Measurements from ENCODE around the gene EED.

Gene EED

DNA sequence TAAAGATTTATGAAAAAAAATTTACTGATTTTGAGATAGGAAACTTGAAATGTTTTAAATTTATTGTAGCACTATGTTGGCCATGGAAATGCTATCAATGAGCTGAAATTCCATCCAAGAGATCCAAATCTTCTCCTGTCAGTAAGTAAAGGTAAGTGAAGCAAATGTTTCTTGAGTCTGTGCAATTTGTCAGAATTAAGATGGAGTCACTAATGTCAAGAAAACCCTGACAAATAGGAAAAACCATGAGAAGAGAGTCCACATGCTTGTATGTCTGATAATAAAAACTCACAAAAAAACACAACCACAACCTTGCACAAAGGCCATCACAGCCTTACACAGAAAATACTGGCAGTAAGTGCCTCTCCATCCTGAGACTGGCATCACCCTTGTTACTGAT is 12.9 kb downstream of the EED start:
- in situ Hi-C loops (cut with MboI; ENCODE audit: low pct_unique_long_range_greater_than_20kb, low sequenced_read_pairs, unreplicated experiment): no loop called here
- TF ChIP-seq, protein P1, sequence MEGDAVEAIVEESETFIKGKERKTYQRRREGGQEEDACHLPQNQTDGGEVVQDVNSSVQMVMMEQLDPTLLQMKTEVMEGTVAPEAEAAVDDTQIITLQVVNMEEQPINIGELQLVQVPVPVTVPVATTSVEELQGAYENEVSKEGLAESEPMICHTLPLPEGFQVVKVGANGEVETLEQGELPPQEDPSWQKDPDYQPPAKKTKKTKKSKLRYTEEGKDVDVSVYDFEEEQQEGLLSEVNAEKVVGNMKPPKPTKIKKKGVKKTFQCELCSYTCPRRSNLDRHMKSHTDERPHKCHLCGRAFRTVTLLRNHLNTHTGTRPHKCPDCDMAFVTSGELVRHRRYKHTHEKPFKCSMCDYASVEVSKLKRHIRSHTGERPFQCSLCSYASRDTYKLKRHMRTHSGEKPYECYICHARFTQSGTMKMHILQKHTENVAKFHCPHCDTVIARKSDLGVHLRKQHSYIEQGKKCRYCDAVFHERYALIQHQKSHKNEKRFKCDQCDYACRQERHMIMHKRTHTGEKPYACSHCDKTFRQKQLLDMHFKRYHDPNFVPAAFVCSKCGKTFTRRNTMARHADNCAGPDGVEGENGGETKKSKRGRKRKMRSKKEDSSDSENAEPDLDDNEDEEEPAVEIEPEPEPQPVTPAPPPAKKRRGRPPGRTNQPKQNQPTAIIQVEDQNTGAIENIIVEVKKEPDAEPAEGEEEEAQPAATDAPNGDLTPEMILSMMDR (IDR thresholded peaks at IDR 0.05; ENCODE audit: extremely low read depth, insufficient read depth, missing control alignments): no peak
- no peak for DNase-seq (ENCODE audit: low spot score)

DNA sequence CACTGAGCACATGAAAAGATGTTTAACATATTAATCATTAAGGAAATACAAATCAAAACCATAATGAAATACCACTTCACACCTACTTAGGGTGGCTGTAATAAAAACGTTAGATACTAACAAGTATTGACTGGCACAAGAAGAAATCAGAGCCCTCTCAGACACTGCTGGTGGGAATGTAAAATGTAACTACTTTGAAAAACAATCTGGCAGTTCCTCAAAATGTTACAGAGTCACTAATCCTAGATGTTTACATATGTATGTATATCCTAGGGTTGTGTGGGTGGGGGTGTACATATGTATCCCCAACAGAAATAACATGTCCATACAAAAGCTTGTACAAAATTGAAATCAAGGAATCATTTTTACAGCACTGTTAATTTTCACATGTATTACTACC is 15.2 kb downstream of the EED start:
- DNase-seq (ENCODE audit: low spot score): no peak
- TF ChIP-seq, protein P1 (IDR thresholded peaks at IDR 0.05; ENCODE audit: extremely low read depth, insufficient read depth, missing control alignments): no peak
- in situ Hi-C loops (cut with MboI; ENCODE audit: low pct_unique_long_range_greater_than_20kb, low sequenced_read_pairs, unreplicated experiment): no loop called here

DNA sequence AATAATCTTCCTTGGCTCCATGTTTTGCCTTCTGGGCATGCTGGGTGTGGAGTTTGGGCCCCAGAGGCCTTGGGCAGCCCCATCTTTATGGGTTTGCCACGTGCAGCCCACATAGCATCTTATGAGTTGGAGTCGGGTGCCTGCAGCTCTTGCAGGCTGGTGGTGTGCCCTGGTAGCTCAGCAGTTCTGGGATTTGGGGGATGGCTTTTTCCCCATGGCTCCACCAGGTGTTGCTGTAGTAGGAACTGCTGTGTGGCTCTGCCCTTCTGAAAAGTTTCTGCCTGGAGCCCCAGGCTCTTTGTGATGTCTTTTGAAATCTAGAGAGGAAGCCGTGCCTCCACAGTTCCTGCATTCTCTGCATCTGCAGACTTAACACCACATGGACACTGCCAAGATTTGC is 16.8 kb downstream of the EED start:
- TF ChIP-seq, protein P1 (IDR thresholded peaks at IDR 0.05; ENCODE audit: extremely low read depth, insufficient read depth, missing control alignments): no peak
- DNase-seq (ENCODE audit: low spot score): no peak
- in situ Hi-C loops (cut with MboI; ENCODE audit: low pct_unique_long_range_greater_than_20kb, low sequenced_read_pairs, unreplicated experiment): no loop called here

DNA sequence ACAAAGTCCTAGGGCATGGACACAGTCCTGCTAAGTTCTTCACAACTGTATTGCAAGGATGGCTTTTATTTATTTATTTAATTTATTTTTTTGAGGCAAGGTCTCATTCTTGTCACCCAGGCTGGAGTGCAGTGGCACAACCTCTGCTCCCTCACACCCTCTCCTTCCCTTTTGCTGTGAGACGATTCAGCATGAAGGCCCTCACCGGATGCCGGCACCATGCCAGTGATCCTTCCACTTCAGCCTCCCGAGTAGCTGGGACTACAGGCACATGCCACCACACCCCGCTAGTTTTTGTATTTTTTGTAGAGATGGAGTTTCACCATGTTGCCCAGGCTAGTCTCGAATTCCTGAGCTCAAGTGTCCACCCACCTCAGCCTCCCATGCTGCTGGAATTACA is 17.8 kb downstream of the EED start:
- in situ Hi-C loops (cut with MboI; ENCODE audit: low pct_unique_long_range_greater_than_20kb, low sequenced_read_pairs, unreplicated experiment): no loop called here
- no peak for DNase-seq (ENCODE audit: low spot score)
- TF ChIP-seq, protein P1 (IDR thresholded peaks at IDR 0.05; ENCODE audit: extremely low read depth, insufficient read depth, missing control alignments): no peak

DNA sequence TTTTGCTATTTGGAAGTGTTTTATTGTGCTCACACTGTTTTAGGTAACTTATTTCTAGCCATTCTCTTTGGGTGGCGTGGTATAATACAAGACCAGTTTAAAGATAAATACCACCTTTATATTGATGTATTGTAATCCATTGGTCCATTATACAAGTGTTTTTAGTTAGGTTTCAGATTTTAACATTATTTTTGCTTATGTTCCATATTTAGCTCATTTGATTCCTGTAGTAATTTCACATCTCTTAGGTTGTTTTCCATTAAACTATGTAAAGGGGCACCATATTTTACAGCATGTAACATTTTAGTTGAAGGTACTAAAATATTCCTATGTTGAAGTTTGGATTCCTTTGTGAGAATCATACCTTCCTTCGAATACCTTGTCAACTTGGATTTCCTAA is 20.1 kb downstream of the EED start:
- TF ChIP-seq, protein P1 (IDR thresholded peaks at IDR 0.05; ENCODE audit: extremely low read depth, insufficient read depth, missing control alignments): no peak
- no peak for DNase-seq (ENCODE audit: low spot score)
- in situ Hi-C loops (cut with MboI; ENCODE audit: low pct_unique_long_range_greater_than_20kb, low sequenced_read_pairs, unreplicated experiment): no loop called here

DNA sequence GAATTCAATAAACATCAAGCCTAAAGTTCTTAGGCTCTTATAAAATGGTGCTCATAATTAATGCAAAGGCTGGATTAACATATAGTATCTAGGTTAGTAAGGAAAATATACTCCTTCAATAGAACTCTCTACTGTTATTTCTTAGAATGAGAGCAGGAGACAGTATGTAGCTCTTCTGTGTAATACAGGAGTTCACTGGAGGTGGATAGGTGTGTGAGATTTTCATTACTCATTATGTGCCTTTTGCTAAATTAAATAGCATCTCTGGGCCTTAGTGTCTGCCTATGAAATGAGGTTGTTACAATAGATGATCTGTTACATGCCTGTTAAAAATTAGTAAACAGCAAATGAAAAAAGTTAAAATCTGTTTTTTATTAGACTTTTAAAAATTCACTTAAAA is 20.6 kb downstream of the EED start:
- in situ Hi-C loops (cut with MboI; ENCODE audit: low pct_unique_long_range_greater_than_20kb, low sequenced_read_pairs, unreplicated experiment): no loop called here

More for the DNA sequence above, 20.6 kb downstream of the EED start:
- DNase-seq (ENCODE audit: low spot score): no peak
- TF ChIP-seq, protein P1 (IDR thresholded peaks at IDR 0.05; ENCODE audit: extremely low read depth, insufficient read depth, missing control alignments): no peak

Data from GM13977 (cell line).